Measurements from ENCODE around the gene CCT4.
A peak's percentile ranks its signal among the peaks of the same experiment; 100 is the strongest.
"Not testable (repeated sequence)": the region's sequence is repeated elsewhere in the genome, so short reads cannot be mapped to it uniquely, and the experiment has no call there.

CCT4 gene

GRCh38 chr2:61888267-61889055, at the start of gene CCT4:
CCT4 (minus strand) TSS chr2:61888656; CDS start chr2:61888507, 149 bp downstream.
- peak; percentile 52 for DNase-seq

GRCh38 chr2:61937886-61938285, 49.4 kb upstream of the CCT4 start:
- no peak for DNase-seq

- no peak for DNase-seq
Observed at GRCh38 chr2:61937098-61937497, 48.6 kb upstream of the CCT4 start.

DNA sequence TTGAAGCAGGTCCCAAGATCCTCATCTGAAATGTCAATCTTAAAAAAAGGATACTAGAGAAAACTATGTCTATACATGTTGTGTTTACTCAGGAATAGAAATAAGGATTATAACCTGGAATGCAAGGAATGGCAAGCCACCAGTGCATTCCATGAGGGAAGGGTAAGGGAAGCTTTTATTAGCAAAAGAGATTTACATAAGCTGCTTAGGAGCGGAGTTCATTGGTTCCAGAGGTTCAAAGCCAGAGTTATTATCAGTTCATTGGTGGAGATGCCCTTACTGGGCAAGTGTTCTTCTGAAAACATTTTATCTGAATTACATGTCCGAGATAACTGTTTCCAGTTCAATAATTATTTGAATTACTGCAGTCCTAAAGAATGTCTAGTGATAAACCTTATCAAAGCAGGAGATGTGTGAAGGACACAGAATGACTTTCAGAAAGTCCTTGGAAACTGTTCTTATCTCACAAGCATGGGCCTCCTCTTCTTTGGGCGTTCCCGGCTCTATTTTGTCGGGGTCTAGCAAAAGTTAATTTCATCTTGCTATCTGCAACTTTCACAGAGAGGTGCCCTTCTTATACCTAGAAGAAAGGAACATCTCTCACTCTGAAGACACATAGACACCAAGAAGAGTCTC, 40.5 kb upstream of the CCT4 start:
- DNase-seq: no peak

GRCh38 chr2:61926531-61927477, 38.3 kb upstream of the CCT4 start:
- no peak for DNase-seq

- DNase-seq: no peak
Observed at GRCh38 chr2:61924895-61925663, 36.6 kb upstream of the CCT4 start.

DNA sequence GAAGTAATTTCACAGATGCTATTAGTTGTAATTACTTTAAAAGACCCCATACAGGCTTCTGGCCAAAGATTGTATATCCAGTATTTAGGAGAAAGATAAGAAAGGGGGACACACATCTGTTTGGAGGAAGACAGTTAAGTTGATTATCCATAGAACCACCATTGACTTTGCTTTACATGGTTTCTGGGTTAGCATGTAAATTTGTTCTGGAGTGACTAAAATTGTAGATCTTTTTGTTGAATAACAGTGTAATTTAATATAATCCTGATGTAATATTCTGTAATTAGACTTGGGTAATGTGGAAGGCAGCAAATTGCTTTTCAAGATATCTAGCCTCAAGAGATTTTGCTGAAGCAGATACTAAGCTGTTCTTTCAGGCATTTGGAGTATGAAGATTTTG, 34.3 kb upstream of the CCT4 start:
- DNase-seq: no peak

DNA sequence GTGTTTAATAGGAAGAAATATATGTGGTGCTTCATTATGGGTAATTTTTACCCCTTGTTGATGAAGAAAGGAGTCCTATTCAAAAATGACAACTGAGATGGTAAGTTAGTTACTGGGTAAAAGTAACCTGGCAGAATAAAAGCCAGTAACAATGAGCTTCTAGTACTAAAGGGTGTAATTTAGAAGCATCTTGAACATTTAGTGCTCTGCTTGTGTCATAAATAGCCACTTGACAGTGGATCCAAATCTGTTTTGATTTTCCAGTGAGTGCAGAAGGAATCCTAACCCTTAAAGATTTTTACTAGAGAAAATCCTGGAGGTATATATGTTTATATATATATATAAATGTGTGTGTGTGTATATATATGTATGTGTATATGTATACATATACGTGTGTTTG, 32.1 kb upstream of the CCT4 start:
- no peak for DNase-seq

DNA sequence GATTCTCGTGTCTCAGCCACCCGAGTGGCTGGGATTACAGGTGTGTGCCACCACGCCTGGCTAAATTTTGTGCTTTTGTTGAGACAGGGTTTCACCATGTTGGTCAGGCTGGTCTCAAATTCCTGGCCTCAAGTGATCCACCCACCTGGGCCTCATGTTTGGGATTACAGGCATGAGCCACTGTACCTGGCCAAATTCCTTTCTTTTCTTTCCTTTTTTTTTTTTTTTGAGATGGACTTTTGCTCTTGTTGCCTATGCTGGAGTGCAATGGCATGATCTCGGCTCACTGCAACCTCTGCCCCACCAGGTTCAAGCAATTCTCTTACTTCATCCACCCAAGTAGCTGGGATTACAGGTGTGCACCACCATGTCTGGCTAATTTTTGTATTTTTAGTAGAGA, 26.3 kb upstream of the CCT4 start:
- DNase-seq: not testable (repeated sequence)

DNA sequence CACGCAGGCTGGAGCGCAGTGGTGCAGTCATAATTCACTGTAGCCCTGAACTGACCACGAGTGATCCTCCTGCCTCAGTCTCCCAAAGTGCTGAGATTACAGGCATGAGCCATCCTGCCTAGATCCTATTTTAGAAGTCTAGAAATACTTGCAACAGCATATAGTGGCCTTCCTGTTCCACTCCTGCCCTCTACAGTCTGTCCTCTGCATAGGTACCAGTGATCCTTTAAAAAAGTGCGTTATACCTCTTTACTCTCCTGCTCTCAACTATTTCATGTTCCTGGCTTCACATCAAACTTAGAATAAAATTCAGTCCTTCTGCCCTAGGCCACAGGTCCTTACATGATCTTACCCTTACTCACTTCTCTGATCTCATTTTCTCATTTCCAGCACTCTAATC, 23.1 kb upstream of the CCT4 start:
- no peak for DNase-seq

- DNase-seq: no peak
Observed at GRCh38 chr2:61910603-61911002, 22.1 kb upstream of the CCT4 start.

DNA sequence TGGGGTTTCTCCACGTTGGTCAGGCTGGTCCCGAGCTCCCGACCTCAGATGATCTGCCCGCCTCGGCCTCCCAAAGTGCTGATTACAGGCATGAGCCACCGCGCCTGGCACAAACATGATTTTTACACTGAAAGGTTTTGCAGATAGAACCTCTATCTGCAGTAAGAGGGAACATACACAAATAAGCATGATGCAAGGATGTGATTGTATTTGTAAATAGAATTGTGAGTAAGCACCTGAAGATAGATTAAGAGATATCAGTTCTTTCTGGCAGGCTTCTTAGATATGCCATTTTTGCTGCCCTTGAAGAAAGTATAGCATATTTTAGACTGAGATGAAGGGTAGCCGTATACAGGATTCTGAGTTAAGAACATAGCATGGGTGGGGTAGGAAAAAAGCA, 20.7 kb upstream of the CCT4 start:
- DNase-seq: no peak

DNA sequence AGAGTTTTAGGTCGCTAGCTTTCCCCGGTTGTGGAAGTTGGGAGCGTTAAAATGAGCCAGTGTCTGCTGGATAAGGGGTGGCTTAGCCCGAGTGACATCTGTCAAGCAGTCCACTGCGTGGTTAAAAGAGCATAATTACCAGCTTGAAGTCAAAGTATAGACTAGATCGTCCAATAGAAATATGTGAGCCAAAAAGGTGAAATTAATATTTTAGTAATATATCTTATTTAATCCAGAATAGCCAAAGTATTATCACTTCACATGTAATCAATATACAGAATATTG, 17.7 kb upstream of the CCT4 start:
- DNase-seq: no peak

- peak; percentile 53 for DNase-seq
Observed at GRCh38 chr2:61905372-61906185, 17.1 kb upstream of the CCT4 start, which contains the start of gene COMMD1. COMMD1 (plus strand) TSS chr2:61905674; CDS start chr2:61905679, 5 bp downstream.

DNA sequence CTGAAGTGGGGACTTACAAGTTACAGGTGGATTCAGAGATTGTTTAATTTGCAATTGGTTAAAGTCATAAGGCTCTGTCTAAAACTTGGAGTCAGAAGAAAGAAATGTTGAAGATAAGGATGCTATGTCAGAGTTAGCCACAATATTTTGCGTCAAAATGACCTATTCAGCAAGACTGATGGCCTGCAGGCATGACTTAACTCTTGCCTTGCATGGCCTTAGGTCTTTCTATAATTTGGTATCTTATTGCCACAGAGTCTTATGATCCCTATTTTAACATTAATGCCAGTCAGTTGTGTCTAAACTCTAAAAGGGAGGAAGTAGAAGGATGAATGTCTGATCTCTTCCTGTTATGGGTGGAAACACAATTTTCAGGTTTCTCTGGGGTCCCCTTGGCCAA, 11.8 kb upstream of the CCT4 start:
- no peak for DNase-seq

DNA sequence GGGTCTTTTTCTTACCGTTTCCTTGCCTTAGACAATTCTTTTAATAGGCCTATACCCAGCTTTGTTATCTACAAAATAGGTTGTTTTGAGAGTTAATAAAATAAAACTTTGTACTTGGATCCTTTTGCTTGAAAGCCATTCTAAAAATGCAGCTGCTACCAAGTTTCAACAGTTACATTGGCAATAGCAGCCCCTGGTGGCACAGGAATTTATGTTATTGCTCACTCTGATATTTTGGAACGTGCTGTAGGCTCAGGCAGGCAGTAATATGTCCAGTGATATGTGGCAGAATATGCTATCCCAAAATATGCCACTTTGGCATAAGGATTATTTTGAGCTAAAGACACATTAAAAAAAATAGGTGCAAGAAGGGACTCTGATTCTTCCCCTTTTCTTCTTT, 10.4 kb upstream of the CCT4 start:
- DNase-seq: no peak

DNA sequence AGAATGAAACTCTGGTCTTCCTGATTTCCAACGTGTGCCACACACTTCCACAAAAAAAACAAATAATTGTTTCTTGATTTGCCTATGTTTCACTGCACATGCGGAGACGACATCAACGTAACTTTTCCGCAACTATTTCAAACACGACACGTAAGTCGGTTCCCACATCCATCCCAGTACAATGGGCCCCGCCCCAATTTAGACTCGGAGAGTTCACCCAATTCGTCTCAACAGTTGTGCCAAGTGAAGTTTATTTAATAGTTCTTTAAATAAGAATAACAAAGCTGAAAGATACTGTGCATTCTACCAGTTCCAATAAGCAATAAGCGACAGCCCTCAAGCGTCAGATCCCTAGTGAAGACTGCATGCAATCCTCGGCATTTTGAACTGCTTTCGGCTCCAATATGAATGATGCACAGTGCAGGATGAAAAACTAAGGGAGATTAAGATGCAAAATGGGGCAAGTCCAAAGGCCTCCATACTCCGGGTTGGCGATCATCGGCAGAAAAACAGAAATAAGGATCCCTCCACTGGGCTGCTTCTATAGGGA, 664 bp downstream of the CCT4 start:
- no peak for DNase-seq

- no peak for DNase-seq
Observed at GRCh38 chr2:61885896-61886603, 2.4 kb downstream of the CCT4 start.

DNA sequence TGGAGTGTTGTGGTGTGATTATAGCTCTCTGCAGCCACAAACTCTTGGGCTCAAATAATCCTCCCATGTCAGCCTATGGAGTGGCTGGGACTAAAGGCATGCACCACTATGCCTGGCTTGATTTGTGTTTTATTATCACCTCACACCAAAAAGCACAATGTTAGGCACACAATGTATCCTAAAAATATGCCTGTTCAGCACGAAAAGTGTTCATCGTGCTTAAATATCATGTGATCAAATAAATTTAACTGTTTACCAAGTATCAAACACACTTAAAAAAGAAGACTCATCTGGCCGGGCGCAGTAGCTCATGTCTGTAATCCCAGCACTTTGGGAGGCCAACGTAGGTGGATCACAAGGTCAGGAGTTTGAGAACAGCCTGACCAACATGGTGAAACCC, 5.6 kb downstream of the CCT4 start:
- DNase-seq: no peak

DNA sequence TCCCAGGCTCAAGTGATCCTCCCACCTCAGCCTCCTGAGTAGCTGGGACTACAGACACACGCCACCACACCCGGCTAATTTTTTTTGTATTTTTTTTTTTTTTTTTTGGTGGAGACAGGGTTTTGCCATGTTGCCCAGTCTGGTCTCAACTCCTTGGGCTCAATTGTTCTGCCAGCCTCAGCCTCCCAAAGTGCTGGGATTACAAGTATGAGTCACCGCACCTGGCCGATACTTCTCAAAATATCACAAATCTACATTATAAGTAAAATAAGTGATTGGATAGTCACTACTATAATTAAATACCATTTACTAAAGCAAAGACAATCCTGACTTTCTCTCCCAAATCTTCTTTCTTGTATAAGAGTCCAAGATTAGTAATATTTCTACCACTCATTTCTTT, 9.1 kb downstream of the CCT4 start:
- not testable (repeated sequence) for DNase-seq

GRCh38 chr2:61878761-61879160, 9.7 kb downstream of the CCT4 start:
- no peak for DNase-seq
